GM21423 (cell line): ENCODE measurements around the gene IFNA4.
"Not testable (repeated sequence)": the region's sequence is repeated elsewhere in the genome, so short reads cannot be mapped to it uniquely, and the experiment has no call there.

Experiments
- ATAC-seq: cut with Tn5 transposase; IDR thresholded peaks from one replicate; pipeline ENCODE4 v1.9.1; 2021; ENCODE audit warnings: mild to moderate bottlenecking, moderate library complexity; ENCODE audit not compliant: unreplicated experiment

The IFNA4 gene

DNA sequence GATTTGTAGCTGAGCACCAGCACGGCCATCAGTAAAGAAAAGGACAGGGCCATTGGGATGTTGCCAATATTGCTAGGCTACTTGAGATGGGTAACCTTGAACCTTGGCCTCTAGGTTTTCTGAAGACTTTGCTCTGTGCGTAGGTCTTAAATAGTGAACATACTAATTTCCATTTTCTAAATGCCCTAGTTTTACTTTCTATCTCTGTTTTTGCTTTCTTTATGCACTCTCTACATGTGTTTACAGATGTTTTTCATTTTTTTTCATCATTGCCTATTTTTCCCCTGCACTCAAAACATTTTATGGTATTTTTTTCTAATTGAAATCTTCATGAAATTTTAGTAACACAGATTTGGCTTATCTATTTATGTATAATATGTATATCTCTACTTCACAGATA lies 20.8 kb downstream of the IFNA4 start, which contains the start of gene IFNA21:
Gene IFNA21, minus strand, starts transcription at position 101 of the 400 bp plus-strand sequence. Its CDS starts 48 bp downstream, at position 53.
- ATAC-seq: not testable (repeated sequence)

DNA sequence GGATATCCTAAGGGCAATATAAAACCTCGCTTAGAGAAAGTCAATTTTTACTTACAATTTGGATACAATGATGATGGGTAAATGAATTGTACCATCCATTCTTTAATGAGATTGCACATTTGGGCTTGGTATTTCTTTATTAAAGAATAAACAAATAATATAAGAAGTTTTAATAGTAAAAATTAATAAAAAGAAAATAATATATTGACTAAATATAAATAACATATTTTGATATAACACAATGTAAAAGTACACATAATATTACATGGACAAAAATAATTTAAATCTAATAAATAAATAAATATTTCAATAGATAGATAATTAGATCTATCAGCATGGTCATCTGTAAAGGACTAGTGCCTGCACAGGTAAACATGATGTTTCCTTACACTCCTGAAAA lies 21.9 kb downstream of the IFNA4 start:
- ATAC-seq: no peak

DNA sequence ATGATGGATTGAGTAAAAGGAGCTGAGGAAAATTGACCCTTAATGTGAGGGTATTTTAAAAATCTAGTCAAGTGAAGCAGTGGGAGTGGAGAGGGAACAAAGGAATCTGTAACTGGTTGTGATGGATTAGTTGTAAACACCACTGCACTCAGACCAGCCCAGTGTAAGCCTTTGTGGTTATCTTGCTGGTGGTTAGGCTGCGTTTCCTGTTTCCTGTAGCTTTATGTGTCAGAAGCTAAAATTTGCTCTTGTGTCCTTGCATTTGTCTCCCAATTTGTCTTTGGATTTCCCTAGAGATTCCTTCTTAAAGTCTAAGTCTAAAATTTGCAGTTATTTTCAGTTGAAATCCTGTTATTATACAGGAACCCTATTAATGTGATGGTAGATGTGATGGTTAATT lies 27.2 kb downstream of the IFNA4 start:
- peak; percentile 97 for ATAC-seq

DNA sequence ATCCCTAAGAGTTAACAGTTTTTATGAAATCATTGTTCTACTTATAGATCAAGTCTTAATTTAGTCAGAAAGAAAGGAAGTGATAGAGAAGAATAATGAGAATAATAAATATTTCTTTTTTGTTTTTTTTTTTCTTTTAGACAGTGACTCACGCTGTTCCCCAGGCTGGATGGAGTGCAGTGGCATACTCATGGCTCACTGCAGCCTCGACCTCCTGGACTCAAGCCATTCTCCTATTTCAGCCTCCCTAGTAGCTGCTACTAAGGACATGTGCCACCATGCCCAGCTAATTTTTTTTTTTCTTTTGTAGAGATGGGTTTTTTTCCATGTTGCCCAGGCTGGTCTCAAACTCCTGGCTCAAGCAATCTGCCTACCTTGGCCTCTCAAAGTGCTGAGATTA lies 31.9 kb downstream of the IFNA4 start:
- ATAC-seq: no peak

DNA sequence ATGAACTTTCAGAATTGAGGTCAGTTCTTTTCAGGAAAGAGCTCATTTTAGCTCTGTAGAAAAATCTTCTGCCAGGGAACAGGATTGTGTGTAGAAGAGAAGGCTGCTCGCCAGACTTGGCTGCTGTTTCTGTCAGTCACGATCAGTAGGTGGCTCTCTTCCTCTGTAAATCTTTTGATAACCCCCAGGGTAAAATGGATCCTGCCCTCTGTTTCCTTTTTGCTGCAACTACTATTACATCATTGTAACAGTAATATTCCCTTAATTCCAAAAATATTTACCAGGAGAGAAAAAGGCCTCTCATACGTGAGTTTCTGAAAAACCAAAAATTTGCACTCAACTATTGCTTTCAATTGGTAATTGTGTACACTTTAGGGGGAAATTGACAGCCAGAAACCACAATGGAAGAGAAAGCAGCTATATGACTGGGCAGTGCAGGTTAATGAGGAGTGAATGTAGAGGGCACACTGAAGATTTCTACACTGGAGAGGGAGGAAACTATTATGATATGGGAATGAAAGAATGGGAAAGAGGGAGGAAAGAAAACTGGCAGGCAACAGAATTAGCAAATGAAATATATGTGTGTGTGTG lies 33.3 kb downstream of the IFNA4 start:
- ATAC-seq: peak; percentile 92

DNA sequence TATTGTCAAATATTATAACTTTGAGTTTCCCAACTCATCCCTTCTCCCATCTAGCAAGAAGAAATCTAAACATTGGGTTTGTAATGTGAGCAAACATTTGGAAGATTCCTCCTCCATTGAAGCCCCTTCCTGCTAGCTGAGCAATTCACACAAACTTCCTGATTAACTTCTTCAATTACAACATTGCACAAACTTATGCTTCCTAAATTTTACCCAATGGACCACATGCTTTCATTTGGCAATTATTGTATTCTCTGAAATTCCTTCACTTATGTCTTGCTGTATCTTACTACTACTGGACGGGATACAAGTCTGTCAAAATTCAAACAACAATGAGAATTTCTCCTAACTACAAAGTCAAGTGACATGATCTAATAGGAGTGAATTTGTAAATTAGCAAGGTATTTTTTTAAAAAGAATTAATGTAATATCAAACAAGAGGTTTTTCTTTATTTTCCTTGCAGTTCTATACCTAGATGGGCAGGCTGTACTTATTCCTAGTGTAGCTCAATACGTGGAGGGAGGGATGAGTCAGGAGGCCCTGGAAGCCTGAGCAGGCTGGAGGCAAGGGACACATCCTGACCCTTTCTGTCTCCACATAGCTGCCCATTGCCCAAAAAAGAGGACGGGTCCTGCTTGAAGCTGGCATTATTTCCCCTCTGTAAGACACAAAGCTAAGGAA lies 33.9 kb downstream of the IFNA4 start:
- peak; percentile 37 for ATAC-seq

DNA sequence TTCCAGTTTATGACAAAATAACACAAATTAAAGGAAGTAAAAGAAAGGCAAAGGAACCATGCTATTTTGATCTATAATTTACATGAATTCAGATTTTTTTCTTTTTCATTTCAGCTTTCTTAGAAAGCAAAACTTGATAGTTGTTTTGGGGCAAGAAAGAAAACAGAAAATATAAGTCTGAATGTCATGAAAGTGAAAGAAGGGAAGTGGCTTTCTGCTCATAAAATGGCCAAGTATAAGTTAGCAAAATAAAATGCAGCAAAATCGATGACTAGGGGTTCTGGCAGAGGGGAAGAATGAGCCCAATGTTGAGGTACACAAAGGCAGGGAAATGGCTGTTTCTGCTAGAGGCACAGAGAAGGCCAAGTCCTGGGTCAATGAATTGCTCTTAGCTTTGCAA lies 42.8 kb downstream of the IFNA4 start:
- peak; percentile 72 for ATAC-seq

DNA sequence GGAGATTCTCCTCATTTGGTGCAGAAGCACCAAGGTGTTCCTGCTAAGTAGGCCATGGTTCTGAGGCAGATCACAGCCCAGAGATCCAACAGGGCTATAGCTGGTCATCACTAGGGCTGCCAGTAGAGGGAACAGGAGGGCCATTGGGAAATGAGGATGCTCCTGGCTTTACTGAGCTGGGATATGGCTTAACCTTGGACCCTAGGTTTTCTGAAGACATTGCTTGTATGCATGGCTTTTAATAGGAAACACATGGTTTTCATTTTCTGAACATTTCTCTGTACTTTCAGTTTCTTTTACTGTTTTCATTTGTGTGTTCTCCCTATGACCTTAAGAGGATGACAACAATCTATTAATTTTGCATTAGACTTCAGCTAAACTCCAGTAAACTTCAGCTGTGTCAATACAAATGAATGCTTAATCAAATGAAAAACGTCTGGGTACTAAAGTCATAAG lies 45.9 kb downstream of the IFNA4 start, which contains the start of gene IFNW1:
Gene IFNW1, minus strand, starts transcription at position 406 of the 456 bp plus-strand sequence. Its CDS starts 262 bp downstream, at position 144.
- peak; percentile 54 for ATAC-seq

DNA sequence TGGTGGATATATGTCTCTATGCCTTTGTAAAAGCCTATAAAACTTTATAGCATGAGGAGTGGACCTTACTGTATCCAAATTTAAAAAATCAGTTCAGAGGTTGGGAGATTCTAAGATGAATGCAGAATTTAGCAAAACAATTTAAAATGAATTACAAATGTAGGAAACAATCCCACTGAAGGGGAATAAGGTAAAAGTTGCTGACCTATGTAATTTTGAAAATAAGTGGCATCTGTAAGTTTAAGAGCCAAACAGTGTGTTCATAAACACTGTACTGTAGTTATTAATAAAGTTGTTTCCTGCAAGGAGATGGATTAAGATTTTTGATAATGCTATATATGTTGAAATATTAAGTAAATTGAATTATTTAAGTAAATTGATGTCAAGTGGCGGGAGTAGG lies 50.4 kb downstream of the IFNA4 start:
- no peak for ATAC-seq
